Stimulated activated CD8-positive, alpha-beta memory T cell treated with anti-CD3 and anti-CD28 coated beads, Interleukin-2, amount 100 ng/mL, for 1 hour (primary cell): Measurements from ENCODE around the gene ENAH.
"Not testable (repeated sequence)": the region's sequence is repeated elsewhere in the genome, so short reads cannot be mapped to it uniquely, and the experiment has no call there.

Experiments used
- DNase-seq, 2 donors: peaks; one replicate each; pipeline ENCODE4 v3.0.0-alpha.2; 2020; ENCODE audit warnings: low read depth in 2 of 2

The ENAH gene

GRCh38 chr1:225677350-225678124, 24.6 kb upstream of the ENAH start:
- DNase-seq = no peak

GRCh38 chr1:225674381-225674780, 21.5 kb upstream of the ENAH start:
- no peak for DNase-seq

GRCh38 chr1:225670806-225671733, 18.1 kb upstream of the ENAH start:
- no peak for DNase-seq

GRCh38 chr1:225670356-225670755, 17.4 kb upstream of the ENAH start:
- no peak for DNase-seq

- DNase-seq = no peak
Observed at GRCh38 chr1:225668222-225668621, 15.3 kb upstream of the ENAH start.

GRCh38 chr1:225667362-225667761, 14.4 kb upstream of the ENAH start:
- DNase-seq = no peak

- DNase-seq = no peak
Observed at GRCh38 chr1:225666495-225666894, 13.6 kb upstream of the ENAH start.

- DNase-seq = no peak
Observed at GRCh38 chr1:225664762-225665161, 11.8 kb upstream of the ENAH start.

- DNase-seq = no peak
Observed at GRCh38 chr1:225662155-225662554, 9.2 kb upstream of the ENAH start.

GRCh38 chr1:225660544-225660946, 7.6 kb upstream of the ENAH start:
- no peak for DNase-seq

GRCh38 chr1:225658041-225658440, 5.1 kb upstream of the ENAH start:
- no peak for DNase-seq

GRCh38 chr1:225657462-225657989, 4.6 kb upstream of the ENAH start:
- DNase-seq = no peak

- DNase-seq = not testable (repeated sequence)
Observed at GRCh38 chr1:225656259-225656655, 3.3 kb upstream of the ENAH start.

GRCh38 chr1:225655509-225656258, 2.8 kb upstream of the ENAH start:
- DNase-seq = no peak

- DNase-seq = no peak
Observed at GRCh38 chr1:225654688-225655508, 2.0 kb upstream of the ENAH start.

GRCh38 chr1:225654277-225654597, 1.3 kb upstream of the ENAH start:
- DNase-seq = no peak

- DNase-seq = no peak
Observed at GRCh38 chr1:225653463-225654276, 747 bp upstream of the ENAH start.

- no peak for DNase-seq
Observed at GRCh38 chr1:225651872-225652728, 823 bp downstream of the ENAH start.

- DNase-seq = no peak
Observed at GRCh38 chr1:225651376-225651871, 1.5 kb downstream of the ENAH start.
